GM18873 (cell line): ENCODE results near the gene SLC25A45.

ENCODE experiments used
- ATAC-seq: cut with Tn5 transposase; IDR thresholded peaks from one replicate; pipeline ENCODE4 v1.9.1; 2021; ENCODE audit warnings: mild to moderate bottlenecking, moderate library complexity, moderate number of reproducible peaks; ENCODE audit not compliant: unreplicated experiment, low FRiP score

SLC25A45 gene

DNA sequence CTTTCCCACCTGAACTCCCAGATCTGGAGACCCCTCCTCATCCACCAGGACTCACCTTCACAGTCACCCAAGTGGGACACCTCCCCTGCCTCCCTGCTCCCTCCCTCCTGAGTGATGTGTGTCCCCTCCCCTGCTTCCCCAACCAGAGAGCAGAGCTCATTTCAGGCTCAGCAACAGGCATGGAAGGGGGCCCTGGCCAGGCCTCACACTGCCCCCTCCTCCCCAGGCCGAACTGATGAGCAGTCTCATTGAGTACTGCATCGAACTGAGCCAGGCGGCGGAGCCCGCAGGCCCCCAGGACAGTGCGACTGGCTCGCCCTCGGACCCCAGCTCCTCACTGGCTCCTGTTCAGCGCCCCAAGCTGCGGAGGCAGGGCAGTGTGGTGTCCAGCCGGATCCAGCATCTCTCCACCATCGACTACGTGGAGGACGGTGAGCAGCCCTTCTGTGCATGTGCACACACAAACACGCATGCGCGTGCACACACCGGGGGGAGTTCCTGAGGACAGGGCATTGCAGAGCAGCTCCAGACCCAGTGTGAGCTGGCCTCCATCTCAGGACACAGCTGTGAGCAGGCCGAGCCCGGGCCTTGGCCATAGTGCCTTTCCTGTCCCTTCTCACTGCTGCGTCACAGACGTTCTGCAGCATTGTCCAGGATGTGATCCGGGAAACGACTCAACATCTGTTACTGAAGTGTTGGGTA lies 22.3 kb upstream of the SLC25A45 start:
- ATAC-seq: no peak

DNA sequence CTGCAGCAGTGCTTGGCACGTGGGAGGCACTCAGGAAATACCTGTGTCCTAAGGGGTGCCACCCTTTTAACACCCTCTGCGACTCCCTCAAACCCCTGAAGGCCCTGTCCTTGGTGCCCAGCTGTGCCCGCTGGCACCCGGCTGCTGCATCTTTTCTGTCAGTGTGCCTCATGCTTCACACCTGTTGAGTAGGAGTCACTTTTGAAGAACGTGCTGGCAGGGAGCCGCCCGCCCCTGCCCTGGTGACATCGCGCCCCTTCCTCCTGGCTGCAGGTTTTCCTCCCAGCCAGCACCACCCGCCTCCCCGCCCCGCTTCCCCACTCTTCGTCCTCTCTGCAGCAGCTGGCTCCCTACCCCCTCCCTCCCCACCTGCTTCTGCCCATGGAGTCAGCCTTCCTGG lies 21.8 kb upstream of the SLC25A45 start:
- no peak for ATAC-seq

DNA sequence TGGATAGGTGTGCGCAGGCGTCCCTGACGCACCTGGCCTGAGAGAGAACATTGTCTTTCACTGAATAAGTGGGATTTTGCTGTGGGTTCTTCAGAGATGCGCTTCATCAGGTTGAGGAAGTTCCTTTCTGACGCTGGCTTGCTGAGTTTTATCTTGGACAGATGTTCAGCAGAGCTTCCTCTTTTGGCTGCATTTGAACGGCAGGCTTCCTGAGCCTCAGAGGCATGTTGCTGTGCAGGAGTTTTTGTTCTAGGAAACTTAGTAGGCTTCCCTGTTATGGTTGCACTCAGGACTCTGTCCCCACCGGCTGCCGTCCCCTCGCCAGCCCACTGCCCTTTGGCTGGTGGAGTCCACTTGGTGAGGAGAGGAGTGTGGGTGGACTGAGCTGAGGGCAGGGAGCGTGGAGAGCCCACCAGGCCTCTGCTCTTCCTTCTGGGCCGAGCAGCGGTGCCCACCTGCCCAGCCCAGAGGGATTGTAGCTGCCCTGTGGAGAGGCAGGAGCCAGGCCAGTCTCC lies 21.2 kb upstream of the SLC25A45 start:
- no peak for ATAC-seq

DNA sequence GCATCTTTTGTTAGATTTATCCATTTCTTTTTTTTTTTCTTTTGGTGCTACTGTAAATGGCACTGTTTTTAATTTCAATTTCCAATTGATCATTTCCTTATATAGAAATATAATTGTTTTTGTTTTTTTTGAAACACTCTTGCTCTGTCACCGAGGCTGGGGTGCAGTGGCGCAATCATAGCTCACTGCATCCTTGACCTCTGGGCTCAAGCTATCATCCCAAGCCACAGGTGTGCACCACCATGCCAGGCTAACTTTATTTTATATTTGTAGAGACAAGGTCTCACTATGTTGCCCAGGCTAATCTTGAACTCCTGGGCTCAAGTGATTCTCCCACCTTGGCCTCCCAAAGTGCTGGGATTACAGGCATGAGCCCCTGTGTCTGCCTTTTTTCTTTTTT lies 20.3 kb upstream of the SLC25A45 start:
- no peak for ATAC-seq

DNA sequence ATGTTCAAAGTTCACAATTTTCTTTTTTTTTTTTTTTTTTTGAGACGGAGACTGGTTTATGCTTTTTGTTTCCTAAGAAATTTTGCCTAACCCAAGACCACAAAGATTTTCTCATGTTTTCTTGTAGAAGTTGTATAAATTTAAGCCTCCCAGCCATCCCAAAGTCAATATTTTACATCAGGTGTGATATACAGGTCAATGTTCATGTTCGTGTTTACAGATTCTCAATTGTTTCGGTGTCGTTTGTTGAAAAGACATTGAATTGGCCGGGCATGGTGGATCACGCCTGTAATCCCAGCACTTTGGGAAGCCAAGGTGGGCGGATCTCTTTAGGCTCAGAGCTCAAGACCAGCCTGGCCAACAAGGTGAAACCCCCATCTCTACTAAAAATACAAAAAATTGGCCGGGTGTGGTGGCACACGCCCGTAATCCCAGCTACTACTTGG lies 19.4 kb upstream of the SLC25A45 start:
- ATAC-seq: no peak

DNA sequence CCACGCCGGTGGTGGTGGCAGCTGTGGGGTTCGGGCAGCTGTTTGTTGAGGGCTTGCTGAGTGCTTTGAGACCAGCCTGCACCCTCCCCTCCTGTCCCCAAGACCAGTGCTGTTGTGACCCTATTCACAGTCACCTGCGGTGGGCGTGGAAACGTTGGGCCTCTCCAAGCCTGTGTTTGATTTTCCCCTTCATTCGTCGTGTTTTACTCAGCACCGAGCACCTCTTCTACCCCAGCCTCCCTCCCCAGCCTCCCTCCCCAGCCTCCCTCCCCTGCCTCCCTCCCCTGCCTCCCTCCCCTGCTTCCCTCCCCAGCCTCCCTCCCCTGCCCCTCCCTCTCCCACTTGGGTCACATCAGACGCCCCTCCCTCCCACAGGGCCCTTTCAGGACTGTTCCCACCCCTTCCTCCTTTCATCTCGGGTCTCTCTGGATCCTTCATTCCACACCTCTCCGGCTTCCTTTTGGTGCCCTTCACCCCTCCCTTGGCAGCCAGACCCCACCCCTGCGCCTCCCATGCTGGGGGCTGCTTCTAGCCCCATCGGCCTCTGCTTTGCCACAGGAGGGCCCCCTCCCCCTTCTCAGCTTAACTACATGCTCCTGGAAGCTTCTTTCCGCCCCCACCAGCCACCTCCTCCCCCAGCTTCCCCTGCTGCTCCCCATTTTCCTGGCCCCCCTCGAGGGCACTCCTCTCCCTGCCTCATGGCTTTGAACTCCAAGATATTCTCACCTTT lies 18.8 kb upstream of the SLC25A45 start:
- ATAC-seq: no peak

DNA sequence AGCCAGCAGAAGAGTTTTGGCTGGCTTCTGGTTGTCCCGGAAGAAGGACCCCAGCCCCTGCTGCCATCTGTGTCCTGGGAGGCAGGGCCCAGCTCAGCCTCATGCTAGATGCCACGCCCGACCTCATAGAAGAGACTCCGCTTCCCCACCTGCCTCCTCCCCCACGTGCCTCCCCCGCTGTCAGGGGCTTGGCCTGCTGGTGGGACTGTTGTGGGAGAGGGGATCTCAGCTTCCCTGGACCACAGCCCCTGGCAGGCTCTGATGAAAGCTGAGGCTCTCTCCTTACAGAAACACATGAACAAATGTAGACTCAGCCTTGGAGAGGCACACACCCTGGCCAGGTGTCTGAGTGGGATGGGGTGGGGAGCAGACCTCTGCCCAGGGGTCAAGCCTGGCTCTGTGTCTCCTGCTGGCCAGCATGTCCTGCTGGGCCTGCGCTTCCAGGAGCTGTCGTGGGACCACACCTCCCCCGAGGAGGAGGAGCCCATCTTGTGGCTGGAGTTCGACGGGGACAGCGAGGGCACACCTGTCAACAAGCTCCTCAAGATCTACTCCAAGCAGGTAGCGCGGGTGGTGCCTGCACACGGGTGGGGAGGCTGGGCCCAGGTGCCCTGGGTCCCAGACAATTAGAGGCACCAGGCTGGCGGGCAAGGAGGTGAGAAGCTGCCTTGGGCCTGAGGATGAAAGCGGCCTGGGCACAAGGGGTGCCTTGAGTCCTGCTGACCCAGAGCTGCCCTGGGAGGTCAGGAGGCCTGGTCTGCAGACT lies 18.0 kb upstream of the SLC25A45 start:
- ATAC-seq: no peak

DNA sequence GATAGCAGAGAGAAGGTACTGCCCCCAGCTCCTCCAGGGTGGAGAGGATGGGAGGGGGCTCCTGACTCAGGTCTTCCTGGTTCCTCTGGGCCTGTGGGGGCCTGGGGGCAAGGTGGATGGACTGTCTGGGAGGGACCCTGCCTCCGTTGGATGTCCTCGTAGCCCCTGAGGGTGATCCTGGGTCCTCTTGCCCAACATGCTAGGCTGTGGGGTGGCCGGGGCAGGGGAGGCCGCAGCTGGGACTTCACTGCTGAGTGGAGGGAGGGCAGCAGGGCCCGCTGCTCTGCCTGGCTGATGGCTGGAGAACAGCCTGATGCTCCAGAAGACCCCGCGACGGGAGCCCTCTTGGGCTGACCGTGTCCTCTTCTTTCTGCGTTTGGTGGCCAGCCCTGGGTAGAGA lies 17.4 kb upstream of the SLC25A45 start:
- no peak for ATAC-seq

DNA sequence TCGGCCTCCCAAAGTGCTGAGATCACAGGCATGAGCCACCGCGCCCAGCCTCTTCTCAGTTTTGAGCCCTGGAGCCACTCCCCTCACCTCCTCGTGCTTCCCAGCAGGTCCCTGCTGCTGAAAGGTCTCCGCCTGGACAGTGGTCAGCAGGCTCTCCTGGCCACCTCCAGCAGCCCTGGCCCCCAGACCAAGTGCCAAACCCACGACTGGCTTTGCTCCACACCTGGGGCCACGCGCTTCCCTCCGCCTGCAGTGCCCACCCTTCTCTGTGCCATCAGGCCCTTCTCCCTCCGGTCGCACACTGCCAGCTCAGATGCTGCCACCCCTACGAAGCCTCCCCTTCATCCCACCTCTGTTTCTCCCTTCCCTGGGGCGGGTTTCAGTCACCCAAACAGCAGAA lies 16.8 kb upstream of the SLC25A45 start:
- no peak for ATAC-seq

DNA sequence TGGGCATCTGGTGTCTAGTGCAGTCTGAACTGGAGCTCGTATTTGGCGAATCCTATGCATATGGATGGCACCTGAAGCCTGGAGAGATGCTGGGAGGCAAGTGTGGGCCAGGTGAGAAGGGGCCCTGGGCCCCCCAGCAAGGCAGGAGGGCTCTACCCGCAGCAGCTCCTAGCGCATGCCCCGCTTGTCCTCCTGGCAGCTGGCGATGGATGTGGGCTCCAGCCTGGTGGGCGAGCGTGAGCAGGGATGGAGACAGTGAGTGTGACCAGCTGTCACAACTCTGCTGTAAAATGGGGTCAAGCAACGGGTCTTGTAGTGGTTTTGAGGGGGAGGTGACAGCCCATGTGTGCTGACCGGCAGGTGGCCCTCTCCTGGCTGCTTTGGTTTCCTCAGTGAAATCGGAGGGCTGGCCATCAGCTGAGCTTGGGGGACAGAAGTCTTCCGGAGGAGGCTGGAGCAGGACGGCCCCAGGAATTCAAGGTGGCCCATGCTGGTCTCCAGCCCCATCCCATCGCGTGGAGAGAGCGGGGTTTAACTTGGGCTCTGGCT lies 16.0 kb upstream of the SLC25A45 start:
- ATAC-seq: no peak

DNA sequence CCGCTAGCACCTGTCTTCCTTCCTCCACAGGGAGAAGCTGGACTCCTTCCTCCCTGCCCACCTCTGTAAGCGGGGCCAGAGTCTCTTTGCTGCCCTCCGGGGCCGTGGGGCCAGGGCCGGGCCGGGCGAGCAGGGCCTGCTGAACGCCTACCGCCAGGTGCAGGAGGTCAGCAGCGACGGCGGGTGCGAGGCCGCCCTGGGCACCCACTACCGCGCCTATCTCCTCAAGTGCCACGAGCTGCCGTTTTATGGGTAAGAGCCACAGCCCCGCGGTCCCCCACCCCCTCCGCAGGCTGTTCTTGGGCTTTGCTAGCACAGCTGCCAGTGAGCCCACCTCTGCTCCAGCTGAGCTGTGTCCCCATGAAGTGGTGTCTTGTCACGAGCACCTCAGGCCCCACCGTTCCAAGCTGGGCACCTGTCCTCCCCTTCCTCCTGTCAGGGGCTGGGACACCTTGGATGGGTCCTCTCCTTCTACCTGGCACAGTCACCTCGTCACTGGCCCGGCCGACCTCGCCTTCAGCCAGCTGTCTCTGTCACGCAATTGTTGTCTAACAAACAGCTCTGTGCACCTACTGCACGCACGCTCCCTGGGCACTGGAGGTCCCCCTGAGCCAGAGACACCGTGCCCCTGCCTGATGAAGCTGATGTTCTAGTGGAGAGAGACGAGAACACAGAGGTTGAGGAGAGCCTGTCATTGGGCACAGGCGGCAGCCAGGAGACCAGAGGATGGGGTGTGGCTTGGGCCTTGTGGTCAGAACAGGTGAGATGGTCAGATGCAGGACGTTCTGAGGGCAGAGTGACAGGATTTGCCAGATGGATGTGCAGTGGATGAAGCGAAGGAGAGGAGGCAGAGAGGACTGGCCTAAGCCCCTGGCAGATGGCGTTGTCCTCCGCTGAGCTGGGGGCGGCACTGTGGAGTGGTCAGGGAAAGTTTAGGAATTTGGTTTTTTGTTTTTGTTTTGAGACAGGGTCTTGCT lies 14.6 kb upstream of the SLC25A45 start:
- ATAC-seq: no peak

DNA sequence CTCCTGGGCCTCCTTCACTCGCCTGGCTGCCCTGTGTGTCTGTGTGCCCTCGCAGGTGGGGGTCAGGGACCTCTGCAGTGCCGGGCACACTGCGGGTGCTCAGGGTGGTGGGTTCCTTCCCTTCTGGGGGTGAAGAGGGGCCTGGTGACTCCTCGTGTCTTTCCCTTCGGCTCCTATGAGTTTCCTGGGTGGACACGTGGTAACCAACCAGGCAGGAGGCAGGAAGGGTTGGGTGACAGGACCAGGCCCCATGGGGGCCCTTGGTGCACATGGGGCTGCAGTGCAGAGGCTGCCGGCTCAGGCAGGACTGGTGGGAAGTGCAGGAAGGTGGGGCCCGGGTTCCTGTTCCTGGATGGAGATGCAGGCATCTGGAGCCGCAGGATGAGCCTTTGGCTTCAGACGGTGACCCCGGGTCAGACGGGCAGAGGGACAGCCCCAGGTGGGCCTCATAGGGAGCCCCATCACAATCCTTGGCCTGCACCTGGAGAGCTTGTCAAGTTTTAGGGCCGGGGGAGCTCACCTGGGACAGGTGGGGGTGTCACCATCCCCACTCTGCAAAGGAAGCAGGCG lies 13.6 kb upstream of the SLC25A45 start:
- no peak for ATAC-seq

DNA sequence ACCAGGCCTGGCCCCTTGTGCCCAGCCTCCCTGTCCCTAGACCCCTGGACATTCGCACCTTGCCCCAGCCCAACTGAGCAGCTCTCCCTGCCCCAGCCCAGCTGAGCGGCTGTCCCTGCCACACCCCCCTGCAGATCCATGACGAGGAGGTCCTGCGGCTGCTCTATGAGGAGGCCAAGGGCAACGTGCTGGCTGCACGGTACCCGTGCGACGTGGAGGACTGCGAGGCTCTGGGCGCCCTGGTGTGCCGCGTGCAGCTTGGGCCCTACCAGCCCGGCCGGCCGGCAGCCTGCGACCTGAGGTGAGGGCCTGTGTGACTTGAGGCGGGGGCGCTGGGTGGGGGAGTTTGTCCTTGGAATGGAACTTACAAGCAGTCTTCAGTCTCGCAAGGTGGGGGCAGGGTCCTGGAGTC lies 11.7 kb upstream of the SLC25A45 start:
- no peak for ATAC-seq

DNA sequence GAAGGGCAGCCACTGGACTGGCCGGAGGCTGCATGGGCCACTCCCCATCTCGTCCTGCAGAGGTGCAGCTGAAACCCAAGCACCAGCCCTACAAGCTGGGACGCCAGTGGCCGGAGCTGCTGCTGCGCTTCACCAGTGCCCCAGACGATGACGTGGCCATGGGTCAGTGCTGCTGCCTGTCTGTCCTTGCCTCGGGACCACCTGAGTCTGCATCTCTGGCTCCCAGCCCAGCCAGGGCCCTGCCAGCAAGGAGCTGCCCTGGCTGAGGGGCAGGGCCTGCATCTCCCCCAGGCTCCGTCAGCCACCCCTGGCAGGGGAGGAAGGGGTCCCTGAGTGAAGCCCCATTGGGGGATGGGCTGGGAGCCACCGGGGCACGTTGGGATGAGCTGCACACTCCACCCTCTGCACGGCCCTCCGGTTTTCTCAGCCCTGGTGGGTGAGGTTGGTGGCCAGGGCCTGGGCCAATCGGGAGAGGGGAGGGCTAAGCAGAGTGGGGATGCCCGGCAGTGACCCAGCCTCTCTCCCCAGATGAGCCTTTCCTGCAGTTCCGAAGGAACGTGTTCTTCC lies 11.2 kb upstream of the SLC25A45 start:
- ATAC-seq: no peak

DNA sequence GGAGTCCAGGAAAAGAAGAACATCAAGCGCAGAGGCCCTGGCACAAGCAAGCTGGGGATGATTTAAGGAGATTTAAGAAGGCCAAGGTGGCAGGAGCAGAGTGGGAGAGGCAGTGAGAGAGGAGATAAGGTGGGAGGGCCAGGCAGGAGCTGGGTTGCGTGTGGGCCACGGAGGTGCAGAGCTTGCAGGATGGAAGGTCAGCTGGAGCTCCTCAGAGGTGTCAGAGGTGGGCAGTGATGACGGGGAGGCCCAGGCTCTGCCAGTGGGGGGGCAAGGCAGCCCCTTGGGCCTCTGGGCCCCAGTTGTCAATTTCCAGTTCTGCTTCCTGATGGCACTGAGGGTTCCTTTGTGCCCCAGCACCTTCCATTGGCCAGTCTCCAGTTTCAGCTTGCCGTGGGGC lies 10.5 kb upstream of the SLC25A45 start:
- ATAC-seq: no peak

DNA sequence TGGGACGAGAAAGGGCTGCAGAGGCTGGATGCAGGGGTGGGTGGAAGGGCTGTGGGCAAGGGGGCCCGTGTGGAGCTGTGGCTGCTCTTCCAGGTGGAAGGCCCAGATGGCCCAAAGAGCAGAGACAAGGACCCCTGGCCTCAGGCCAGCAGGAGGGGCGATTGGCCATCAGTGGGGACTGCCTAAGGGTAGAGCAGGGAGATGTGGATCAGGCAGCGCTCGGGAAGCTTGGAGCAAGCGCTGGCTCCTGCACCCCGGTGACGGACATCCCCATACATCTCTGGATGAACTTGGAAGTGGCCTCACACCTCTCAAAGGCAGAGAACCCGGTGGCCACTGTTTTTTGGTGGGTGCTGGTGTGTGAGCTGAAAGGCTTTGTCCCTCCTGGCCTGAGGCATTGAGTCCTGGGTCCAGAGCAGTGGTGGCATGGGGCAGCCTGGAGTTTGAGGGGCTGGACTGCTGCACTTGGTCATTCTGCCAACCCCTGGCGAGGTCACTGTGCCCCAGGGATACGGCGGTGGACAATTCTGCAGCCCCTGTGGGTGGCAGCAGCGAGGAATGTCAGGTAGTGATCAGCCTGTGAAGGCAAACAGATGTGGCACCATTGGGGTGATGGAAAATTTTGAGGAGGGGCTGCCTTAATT lies 9.9 kb upstream of the SLC25A45 start:
- no peak for ATAC-seq

DNA sequence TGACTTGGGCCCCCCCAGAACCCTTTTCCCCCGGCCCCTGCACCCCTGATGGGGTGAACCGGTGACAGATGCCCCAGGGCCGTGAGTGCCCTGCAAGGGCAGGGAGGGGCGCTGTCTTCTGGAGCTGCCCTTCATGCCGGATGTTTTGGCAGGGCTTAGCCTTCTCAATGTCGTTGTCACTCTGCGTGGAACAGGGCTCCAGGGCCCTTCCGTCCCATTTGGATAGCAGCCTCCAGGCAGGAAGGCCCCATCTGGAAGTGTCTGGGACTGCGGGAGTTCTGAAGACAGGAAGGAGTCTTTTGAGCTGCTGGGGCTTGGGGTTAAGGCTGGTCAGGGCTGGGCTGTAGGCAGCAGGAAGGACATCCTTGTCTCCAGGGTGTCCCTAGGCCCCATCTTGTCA lies 8.6 kb upstream of the SLC25A45 start:
- no peak for ATAC-seq

DNA sequence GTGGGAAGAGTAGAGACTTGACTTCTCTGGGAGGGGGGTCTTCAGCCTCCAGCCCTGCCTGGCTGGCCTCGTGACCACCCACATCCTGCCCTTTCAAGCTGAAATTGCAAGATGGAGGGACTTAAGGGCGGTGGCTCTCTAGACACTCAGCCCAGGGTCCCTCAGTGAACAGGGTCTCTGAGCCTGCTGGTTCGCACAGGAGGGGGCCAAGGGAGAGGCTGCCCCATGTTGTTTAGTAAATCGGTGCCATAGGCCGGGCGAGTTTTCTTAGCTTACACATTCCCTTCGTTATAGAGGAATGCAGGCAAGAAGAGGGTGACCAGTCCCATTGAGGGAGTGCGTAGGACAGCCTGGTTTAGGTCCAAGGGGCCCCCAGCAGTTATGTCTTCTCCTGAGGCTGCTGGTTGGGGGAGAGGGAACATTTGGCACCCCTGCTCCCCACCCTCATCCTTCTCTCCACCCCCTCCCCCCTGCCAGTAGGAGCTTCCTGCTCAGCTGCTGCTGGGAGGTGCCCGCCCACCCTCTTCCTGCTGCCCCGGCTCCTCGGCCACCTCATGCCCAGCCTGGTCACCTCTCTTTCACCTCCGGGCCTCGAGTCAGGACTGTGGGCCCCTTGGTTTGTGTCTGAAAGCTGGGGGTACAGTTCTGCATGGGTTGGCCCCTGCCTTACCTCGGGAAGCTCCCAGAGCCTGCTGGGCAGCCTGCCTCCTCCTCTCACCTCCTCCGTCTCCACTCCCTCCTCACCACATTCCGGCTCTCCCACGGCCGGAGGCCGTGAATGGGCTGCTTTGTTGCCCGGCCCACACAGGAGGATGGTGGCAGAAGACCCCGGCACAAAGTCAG lies 7.9 kb upstream of the SLC25A45 start:
- ATAC-seq: no peak
